HG02588 (cell line): ENCODE measurements around the gene PEMT.

Source experiments
- ATAC-seq: cut with Tn5 transposase; IDR thresholded peaks from one replicate; pipeline ENCODE4 v1.9.1; 2021; ENCODE audit warnings: mild to moderate bottlenecking, moderate library complexity; ENCODE audit not compliant: unreplicated experiment

Gene PEMT

GRCh38 chr17:17605729-17606088 lies 14.2 kb upstream of the PEMT start:
- ATAC-seq, result no peak

- ATAC-seq, result no peak
These were observed 13.7 kb upstream of the PEMT start for GRCh38 chr17:17605083-17605728.

GRCh38 chr17:17603895-17604225 lies 12.4 kb upstream of the PEMT start:
- no peak for ATAC-seq

- ATAC-seq, result no peak
These were observed 11.8 kb upstream of the PEMT start for GRCh38 chr17:17603178-17603894.

GRCh38 chr17:17599965-17600364 lies 8.5 kb upstream of the PEMT start:
- ATAC-seq, result no peak

- no peak for ATAC-seq
These were observed 6.5 kb upstream of the PEMT start for GRCh38 chr17:17598003-17598402.

- no peak for ATAC-seq
These were observed 4.2 kb upstream of the PEMT start for GRCh38 chr17:17595755-17596154.

GRCh38 chr17:17593222-17593620 lies 1.7 kb upstream of the PEMT start:
- no peak for ATAC-seq

GRCh38 chr17:17590883-17591354 lies 589 bp downstream of the PEMT start:
- no peak for ATAC-seq

- no peak for ATAC-seq
These were observed 1.3 kb downstream of the PEMT start for GRCh38 chr17:17590141-17590751.

- ATAC-seq, result no peak
These were observed 3.7 kb downstream of the PEMT start for GRCh38 chr17:17587614-17588337.

- no peak for ATAC-seq
These were observed 9.1 kb downstream of the PEMT start for GRCh38 chr17:17582372-17582771.

GRCh38 chr17:17581509-17581908 lies 10.0 kb downstream of the PEMT start:
- ATAC-seq, result no peak

- no peak for ATAC-seq
These were observed 10.6 kb downstream of the PEMT start for GRCh38 chr17:17580662-17581470.

GRCh38 chr17:17579691-17580090 lies 11.8 kb downstream of the PEMT start:
- no peak for ATAC-seq

GRCh38 chr17:17577373-17577772 lies 14.1 kb downstream of the PEMT start:
- ATAC-seq, result no peak

- no peak for ATAC-seq
These were observed 14.7 kb downstream of the PEMT start for GRCh38 chr17:17576772-17577234.

- no peak for ATAC-seq
These were observed 15.9 kb downstream of the PEMT start for GRCh38 chr17:17575360-17576251.

GRCh38 chr17:17573912-17574311 lies 17.6 kb downstream of the PEMT start:
- ATAC-seq, result no peak
